Measurements from ENCODE around the gene CBLN1.

Gene CBLN1

GRCh38 chr16:49281480-49281842, at the start of gene CBLN1:
CBLN1 (minus strand) TSS chr16:49281838; CDS start chr16:49281465, 373 bp downstream.
- no peak for DNase-seq (ENCODE audit: low read depth, low spot score)

- no peak for DNase-seq (ENCODE audit: low read depth, low spot score)
These were observed 49.0 kb upstream of the CBLN1 start for GRCh38 chr16:49330562-49331201.

DNA sequence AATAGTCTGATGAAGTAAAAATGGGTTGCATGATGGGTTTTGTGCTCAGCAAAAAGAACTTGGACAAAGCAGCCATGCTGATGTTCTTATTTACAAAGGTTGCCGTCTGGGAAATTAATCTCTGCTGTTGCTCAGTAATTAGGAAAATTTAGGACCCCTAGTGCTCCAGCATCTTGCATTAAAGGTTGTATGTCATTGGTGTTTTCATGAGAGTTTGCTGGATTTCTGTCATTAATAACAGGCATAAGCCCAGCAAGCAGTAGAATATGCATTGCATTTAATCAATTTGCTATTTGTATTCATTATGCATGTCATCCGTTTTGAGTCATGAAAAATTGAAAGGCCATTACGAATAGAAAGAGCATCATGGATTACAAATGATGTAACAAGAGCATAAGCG, 46.7 kb upstream of the CBLN1 start:
- no peak for DNase-seq (ENCODE audit: low read depth, low spot score)

GRCh38 chr16:49327466-49327865, 45.8 kb upstream of the CBLN1 start:
- DNase-seq (ENCODE audit: low read depth, low spot score), result no peak

- no peak for DNase-seq (ENCODE audit: low read depth, low spot score)
These were observed 43.1 kb upstream of the CBLN1 start for GRCh38 chr16:49324703-49325102.

- DNase-seq (ENCODE audit: low read depth, low spot score), result no peak
These were observed 34.0 kb upstream of the CBLN1 start for GRCh38 chr16:49315602-49316001.

GRCh38 chr16:49312389-49312985, 30.8 kb upstream of the CBLN1 start:
- no peak for DNase-seq (ENCODE audit: low read depth, low spot score)

- no peak for DNase-seq (ENCODE audit: low read depth, low spot score)
These were observed 30.2 kb upstream of the CBLN1 start for GRCh38 chr16:49311823-49312222.

DNA sequence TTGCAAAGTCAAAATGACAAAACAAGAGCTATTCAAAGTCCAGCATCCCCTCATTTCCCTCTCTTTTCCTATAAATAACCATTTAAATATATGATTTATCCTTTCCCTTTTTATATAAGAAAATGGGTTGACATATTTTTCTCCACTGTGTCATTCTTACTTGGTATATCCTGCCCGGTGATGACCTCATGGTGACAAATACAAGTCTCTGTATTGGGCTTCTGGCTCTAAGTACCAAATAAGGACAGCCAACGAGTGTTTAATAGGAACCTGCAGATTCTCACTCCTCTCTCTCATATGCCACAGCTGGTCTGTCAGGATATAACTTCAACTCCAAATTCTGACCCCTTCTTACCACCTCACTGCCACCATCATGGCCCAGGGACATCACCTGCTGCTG, 25.5 kb upstream of the CBLN1 start:
- no peak for DNase-seq (ENCODE audit: low read depth, low spot score)

GRCh38 chr16:49305406-49305805, 23.8 kb upstream of the CBLN1 start:
- DNase-seq (ENCODE audit: low read depth, low spot score), result no peak

- DNase-seq (ENCODE audit: low read depth, low spot score), result no peak
These were observed 10.8 kb upstream of the CBLN1 start for GRCh38 chr16:49292413-49292812.

- DNase-seq (ENCODE audit: low read depth, low spot score), result no peak
These were observed 5.9 kb upstream of the CBLN1 start for GRCh38 chr16:49287572-49287971.

GRCh38 chr16:49284962-49285361, 3.3 kb upstream of the CBLN1 start:
- no peak for DNase-seq (ENCODE audit: low read depth, low spot score)

- no peak for DNase-seq (ENCODE audit: low read depth, low spot score)
These were observed 1.9 kb upstream of the CBLN1 start for GRCh38 chr16:49283376-49284049.

DNA sequence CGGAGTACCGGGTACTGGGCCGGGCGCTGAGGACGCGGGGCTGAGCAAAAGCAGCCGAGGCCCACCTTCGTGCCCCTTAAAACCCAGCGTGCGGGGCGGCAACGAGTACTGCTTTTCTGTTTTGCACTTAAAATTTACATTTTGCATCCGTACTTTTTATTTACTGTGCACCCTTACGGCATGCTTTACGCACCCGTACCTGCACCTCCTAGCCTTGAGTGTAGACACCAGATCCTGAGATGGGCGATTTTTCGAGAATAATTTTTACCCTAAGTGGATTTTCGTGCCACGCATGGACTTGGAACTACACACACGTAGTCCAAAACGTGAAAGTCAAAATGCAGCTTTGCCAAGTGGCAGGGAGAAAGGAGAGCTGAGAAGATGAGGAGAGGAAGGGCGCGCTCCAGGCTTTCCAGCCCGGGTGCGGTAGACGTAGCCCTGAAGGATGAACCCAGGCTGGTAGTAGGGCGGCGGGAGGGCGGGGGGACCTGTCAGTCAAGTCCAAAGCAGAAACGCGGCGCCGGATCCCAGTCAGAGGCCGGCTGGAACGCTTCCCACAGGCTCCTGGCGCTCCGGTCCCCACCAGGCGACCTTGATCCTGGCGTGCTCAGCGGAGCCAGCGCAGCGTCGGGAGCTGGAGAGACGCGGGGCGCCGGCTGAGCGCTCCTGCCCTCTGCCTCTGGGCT, 1.2 kb upstream of the CBLN1 start:
- DNase-seq (ENCODE audit: low read depth, low spot score), result no peak

DNA sequence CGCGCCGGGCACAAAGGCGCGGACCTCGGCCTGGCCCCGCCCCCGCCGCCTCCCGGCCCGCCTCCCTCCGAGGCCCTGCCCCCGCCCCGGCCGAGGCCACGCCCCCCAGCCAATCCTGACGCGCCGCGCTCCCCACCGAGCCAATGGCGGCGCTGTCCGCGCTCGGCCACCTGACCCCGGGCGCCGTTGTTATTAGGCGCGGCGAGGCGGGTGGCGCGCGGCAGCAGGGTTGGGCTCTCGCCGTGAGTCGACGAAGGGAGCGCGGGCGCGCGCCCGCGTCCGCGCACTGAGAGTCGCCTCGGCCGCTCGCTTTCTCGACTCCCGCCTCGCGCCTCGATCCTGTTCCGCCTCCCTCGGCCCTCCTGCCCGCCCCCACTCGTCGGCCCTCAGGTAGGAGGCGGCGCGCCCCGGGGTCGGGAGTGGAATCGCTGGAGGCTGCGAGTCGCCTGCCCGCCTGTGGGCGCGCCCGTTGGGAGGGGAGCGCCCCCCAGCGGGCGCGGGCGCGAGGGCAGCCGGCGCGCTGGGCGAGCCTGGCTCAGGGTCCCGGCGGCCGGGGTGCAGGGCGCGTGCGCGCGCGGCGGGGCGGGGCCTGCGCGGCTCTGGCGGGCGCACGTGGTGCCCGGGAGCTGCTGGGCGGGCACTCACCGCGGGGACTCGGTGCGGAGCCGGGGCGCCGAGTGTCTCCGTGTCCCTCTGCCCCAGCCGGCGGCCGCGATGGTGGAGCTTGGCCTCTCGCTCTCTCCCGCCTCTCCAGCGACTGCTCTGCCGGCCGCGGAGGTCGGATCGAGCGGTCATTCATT, 405 bp upstream of the CBLN1 start:
- peak; percentile 78 for DNase-seq (ENCODE audit: low read depth, low spot score)

DNA sequence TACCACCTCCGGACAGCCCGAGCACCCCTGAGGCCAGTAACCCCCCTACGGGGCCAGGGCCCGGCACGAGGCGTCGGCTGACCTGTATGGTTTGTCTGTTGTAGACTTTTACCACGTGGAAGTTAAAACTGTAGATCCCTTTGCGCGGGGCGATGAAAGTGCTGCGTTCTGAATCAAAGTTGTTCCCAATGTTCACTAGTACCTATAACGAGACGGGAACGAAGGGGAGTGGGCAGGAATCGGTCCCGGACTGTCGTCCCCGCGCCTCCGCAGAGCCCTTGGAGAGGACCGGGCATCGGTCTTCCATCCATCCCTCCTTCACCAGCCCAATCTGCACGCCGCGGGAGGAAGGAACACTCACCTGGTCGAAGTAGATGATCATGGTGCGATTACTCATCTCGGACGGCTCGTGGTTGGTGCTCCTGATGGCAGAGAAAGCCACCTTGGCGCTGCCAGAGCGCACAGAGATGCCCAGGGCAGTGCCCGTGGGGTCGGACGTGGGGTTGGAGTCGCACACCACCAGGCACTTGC, 732 bp downstream of the CBLN1 start:
- no peak for DNase-seq (ENCODE audit: low read depth, low spot score)

- peak; percentile 14 for DNase-seq (ENCODE audit: low read depth, low spot score)
These were observed 1.4 kb downstream of the CBLN1 start for GRCh38 chr16:49280105-49280741.

- no peak for DNase-seq (ENCODE audit: low read depth, low spot score)
These were observed 2.5 kb downstream of the CBLN1 start for GRCh38 chr16:49278944-49279725.

DNA sequence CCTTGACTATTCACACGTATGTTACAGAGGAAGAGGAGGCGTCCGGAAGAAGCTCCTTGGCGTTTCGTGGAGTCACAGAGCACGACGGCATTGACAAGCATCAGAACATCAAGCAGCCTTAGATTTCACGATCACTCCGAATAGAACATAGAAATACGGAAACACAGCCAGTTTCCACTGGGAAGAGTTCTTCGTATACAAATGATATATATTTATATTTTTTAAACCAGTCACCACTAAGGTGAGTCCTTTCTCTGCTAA, 3.1 kb downstream of the CBLN1 start:
- no peak for DNase-seq (ENCODE audit: low read depth, low spot score)

Data from astrocyte of the hippocampus (primary cell).